Liver (tissue), 3 donors: ENCODE results near the gene WWC1.

Experiments
- EGR1 ChIP-seq, 2 donors: IDR thresholded peaks; 2 replicates each; pipeline ENCODE4 v1.6.1; 2016 to 2018; ENCODE audit warnings: antibody characterized with exemption in 2 of 2, low read depth in 2 of 2
- REST ChIP-seq: IDR thresholded peaks from 2 replicates; pipeline ENCODE4 v1.6.1; 2016; ENCODE audit warnings: antibody characterized with exemption, mild to moderate bottlenecking
- TAF1 ChIP-seq: conservative IDR thresholded peaks from 2 replicates; pipeline ENCODE4 v1.6.1; 2016; ENCODE audit warnings: antibody characterized with exemption, mild to moderate bottlenecking
- TF ChIP-seq, protein P1 (sequence below): fragments of 150-350 bp; IDR thresholded peaks from 2 replicates; pipeline ENCODE4 v1.5.1; 2017; ENCODE audit warnings: improper control_type of control experiment, low read depth, low read length; ENCODE audit not compliant: missing input control
- donor health status: healthy.
- donor health status: healthy.

DNA sequence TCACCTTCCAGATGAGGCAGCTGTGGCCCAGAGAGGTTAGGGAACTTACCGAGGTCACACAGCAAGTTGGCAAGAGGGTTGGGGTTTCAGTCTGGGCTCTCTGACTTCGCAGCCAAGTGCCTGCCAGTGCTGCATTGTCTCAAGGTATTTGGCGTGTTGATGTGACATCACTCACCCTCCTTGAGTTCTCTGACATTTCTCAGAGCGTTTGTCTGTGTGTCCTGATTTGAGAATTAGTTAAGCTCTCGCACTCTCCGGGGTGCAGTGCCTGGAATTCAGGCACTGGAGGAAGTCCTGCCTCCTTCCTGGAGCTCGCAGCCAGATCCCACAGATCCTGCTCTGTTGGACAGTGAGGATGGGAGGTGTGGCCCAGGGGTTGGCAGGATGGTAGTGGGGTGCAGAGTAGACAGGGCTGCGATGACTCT lies 25.7 kb downstream of the WWC1 start:
- TF ChIP-seq, protein P1, sequence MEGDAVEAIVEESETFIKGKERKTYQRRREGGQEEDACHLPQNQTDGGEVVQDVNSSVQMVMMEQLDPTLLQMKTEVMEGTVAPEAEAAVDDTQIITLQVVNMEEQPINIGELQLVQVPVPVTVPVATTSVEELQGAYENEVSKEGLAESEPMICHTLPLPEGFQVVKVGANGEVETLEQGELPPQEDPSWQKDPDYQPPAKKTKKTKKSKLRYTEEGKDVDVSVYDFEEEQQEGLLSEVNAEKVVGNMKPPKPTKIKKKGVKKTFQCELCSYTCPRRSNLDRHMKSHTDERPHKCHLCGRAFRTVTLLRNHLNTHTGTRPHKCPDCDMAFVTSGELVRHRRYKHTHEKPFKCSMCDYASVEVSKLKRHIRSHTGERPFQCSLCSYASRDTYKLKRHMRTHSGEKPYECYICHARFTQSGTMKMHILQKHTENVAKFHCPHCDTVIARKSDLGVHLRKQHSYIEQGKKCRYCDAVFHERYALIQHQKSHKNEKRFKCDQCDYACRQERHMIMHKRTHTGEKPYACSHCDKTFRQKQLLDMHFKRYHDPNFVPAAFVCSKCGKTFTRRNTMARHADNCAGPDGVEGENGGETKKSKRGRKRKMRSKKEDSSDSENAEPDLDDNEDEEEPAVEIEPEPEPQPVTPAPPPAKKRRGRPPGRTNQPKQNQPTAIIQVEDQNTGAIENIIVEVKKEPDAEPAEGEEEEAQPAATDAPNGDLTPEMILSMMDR: no peak
- no peak for TF ChIP-seq EGR1 (IDR thresholded peaks at IDR 0.05; ENCODE audit: low read depth in 2 of 2)
- no peak for TF ChIP-seq TAF1
- no peak for TF ChIP-seq REST
